Activated CD4-positive, alpha-beta memory T cell treated with anti-CD3 and anti-CD28 coated beads for 36 hours (primary cell): ENCODE results near the gene LRRC19. TPM values are rescaled to one million over a fixed set of nuclear protein-coding genes. Genes with fewer than 3 reads are reported as not detected.

Source experiments
- CTCF ChIA-PET: fragments of 350-600 bp; sonication (Branson Sonifier 250); formaldehyde crosslinking; loops from one replicate; lab custom pipeline; 2021; ENCODE audit warnings: antibody characterized with exemption, inconsistent platforms; lab: Charles Lee
- POLR2A ChIA-PET: fragments of 350-600 bp; sonication (Branson Sonifier 250); formaldehyde crosslinking; loops from one replicate; lab custom pipeline; 2021; ENCODE audit warnings: antibody characterized with exemption; lab: Charles Lee
- DNase-seq: peaks from one replicate; pipeline ENCODE4 v3.0.0-alpha.2; 2020
- H3K27ac Mint-ChIP-seq: one replicate; pipeline ENCODE4 v1.8.0; 2021; ENCODE audit warnings: mixed read lengths
- H3K27me3 Mint-ChIP-seq: one replicate; pipeline ENCODE4 v1.8.0; 2021; ENCODE audit warnings: mixed read lengths
- H3K36me3 Mint-ChIP-seq: one replicate; pipeline ENCODE4 v1.8.0; 2021; ENCODE audit warnings: mixed read lengths
- H3K4me1 Mint-ChIP-seq: one replicate; pipeline ENCODE4 v1.8.0; 2021; ENCODE audit warnings: low read depth, mixed read lengths
- H3K4me3 Mint-ChIP-seq: one replicate; pipeline ENCODE4 v1.8.0; 2021; ENCODE audit warnings: mild to moderate bottlenecking, mixed read lengths
- H3K9me3 Mint-ChIP-seq: one replicate; pipeline ENCODE4 v1.8.0; 2021; ENCODE audit warnings: mixed read lengths
- intact Hi-C: fragments of 100-400 bp; cut with micrococcal nuclease; formaldehyde crosslinking; loops from one replicate; pipeline ENCODE4 v1.15.1; 2023
- total RNA-seq, 2 experiments: library from RNA; stranded (reverse); gene quantifications; one replicate each; pipeline ENCODE4 v1.2.3, GENCODE V29; 2021

LRRC19 gene
- not detected for total RNA-seq

- intact Hi-C loops: no loop called here
- POLR2A ChIA-PET: no interaction called here
Observed at GRCh38 chr9:27005491-27005890, at the start of gene LRRC19. Gene LRRC19 (minus strand): TSS chr9:27005672. CDS start chr9:26999694, 5,978 bp downstream.

DNA sequence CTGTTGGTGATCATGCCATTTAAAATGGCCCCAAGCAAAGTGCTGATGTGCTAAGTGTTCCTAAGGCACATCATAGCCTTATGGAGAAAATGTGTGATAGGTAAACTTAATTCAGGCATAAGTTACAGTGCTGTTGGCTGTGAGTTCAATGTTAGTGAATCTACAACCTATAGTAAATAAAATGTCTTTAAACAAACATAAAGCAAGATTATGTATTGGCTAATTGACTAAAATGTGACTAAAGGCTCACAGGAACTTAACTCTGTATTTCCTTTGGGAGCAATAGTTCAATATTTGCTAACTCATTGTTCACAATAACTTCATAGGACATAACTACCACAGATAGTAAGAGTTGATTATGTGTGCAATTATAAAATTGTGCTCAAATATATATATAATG is 49.4 kb upstream of the LRRC19 start:
- Mint-ChIP-seq H3K4me1 (no peaks in the 10 kb centered on the region), H3K27me3 (no peaks in the 10 kb centered on the region), H3K9me3 (no peaks in the 10 kb centered on the region), H3K4me3 (no peak overlapping the region), H3K36me3 (peaks cover 5% of the 10 kb centered on the region), H3K27ac (no peak overlapping the region)
- intact Hi-C loops: no loop called here
- ChIA-PET POLR2A (no interaction called here), CTCF (no interaction called here)
- no peak for DNase-seq

More at GRCh38 chr9:27005491-27005890, at the start of gene LRRC19:
- DNase-seq: no peak
- H3K4me1 Mint-ChIP-seq: no peaks in the 10 kb centered on the region
- H3K27me3 Mint-ChIP-seq: no peaks in the 10 kb centered on the region
- H3K27ac Mint-ChIP-seq: no peak within 1 kb of the TSS
- no peaks in the 10 kb centered on the region for H3K36me3 Mint-ChIP-seq
- CTCF ChIA-PET: no interaction called here
- H3K9me3 Mint-ChIP-seq: no peaks in the 10 kb centered on the region
- H3K4me3 Mint-ChIP-seq: no peak within 1 kb of the TSS

DNA sequence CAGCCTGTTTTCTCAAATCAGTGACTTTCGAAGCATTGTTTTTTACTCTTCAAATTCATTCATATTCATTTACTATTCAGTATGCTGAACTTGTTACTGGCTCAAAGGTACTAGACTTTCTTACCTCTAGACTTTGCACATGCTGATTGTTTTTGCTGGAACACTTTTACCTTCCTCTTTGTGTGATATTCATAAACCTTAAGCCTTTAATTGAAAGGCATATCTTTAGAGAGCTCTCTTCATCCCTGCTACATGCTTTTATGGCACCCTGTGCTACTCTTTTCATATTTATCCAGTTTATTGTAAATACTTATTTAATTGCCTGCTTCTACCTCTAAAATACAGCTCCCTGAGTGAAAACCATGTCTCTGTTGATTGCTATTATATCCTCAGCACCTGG is 48.7 kb upstream of the LRRC19 start:
- H3K27me3 Mint-ChIP-seq: no peaks in the 10 kb centered on the region

GRCh38 chr9:27053369-27054022 is 48.0 kb upstream of the LRRC19 start:
- CTCF ChIA-PET: no interaction called here
- H3K9me3 Mint-ChIP-seq: no peaks in the 10 kb centered on the region
- DNase-seq: no peak
- intact Hi-C loops: no loop called here
- H3K4me1 Mint-ChIP-seq: no peaks in the 10 kb centered on the region
- no peak overlapping the region for H3K27ac Mint-ChIP-seq
- H3K36me3 Mint-ChIP-seq: peaks cover 4% of the 10 kb centered on the region
- POLR2A ChIA-PET: no interaction called here
- no peak overlapping the region for H3K4me3 Mint-ChIP-seq
- H3K27me3 Mint-ChIP-seq: no peaks in the 10 kb centered on the region

More for the DNA sequence above, 48.7 kb upstream of the LRRC19 start:
- H3K9me3 Mint-ChIP-seq: no peaks in the 10 kb centered on the region
- H3K4me1 Mint-ChIP-seq: no peaks in the 10 kb centered on the region
- CTCF ChIA-PET: no interaction called here
- POLR2A ChIA-PET: no interaction called here
- H3K4me3 Mint-ChIP-seq: no peak overlapping the region
- intact Hi-C loops: no loop called here
- no peak overlapping the region for H3K27ac Mint-ChIP-seq
- peaks cover 5% of the 10 kb centered on the region for H3K36me3 Mint-ChIP-seq
- DNase-seq: no peak

DNA sequence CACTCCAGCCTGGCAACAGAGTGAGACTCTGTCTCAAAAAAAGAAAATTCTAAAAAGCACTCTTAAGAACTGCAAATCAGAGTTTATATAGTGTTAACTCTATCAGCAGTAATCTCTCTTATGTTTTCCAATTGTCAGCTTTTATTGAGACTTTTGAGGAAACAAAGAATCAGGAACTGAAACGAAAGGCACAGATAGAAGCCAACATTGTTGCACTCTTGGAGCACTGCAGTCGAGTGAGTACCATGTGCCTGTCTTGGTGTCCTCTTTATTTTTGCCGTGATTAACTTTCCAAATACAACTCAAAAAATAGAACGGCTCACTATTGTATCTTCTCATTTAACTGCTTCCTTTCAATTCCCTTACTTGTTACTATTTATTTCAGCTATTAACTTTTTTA is 41.7 kb upstream of the LRRC19 start:
- Mint-ChIP-seq H3K27ac (no peak overlapping the region), H3K4me1 (no peaks in the 10 kb centered on the region), H3K36me3 (peaks cover 4% of the 10 kb centered on the region), H3K4me3 (no peak overlapping the region), H3K27me3 (no peaks in the 10 kb centered on the region), H3K9me3 (no peaks in the 10 kb centered on the region)
- DNase-seq: no peak
- CTCF ChIA-PET: no interaction called here
- POLR2A ChIA-PET: no interaction called here
- intact Hi-C loops: no loop called here

DNA sequence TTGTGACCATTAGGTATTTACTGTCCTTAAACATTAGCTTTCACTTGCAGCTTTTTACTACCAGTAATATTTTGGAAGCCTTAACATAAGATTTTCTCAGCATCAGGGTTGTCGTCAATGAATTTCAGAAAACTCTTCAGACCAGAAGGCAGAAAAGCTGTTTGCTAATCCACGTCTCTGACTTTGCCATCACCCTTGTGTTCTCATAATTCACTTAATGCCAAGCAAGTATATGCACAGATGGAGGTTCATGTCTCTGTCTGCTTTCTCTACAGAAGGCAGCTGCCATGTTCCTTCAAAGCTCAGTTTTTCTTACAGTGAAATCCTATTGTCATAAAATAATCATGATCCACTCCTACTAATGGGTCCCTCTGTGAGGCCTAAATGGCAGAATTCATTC is 37.7 kb upstream of the LRRC19 start:
- intact Hi-C loops: no loop called here
- no peak for DNase-seq
- no peaks in the 10 kb centered on the region for H3K4me1 Mint-ChIP-seq
- peaks cover 1% of the 10 kb centered on the region for H3K36me3 Mint-ChIP-seq
- no peak overlapping the region for H3K27ac Mint-ChIP-seq
- no peak overlapping the region for H3K4me3 Mint-ChIP-seq
- POLR2A ChIA-PET: no interaction called here
- CTCF ChIA-PET: interaction anchor here (0.8 to 0.9 kb wide), 2 partner anchors 10 to 30 kb away, joined by 3 read pairs; no protein-coding TSS in a partner anchor
- H3K27me3 Mint-ChIP-seq: no peaks in the 10 kb centered on the region
- no peaks in the 10 kb centered on the region for H3K9me3 Mint-ChIP-seq

DNA sequence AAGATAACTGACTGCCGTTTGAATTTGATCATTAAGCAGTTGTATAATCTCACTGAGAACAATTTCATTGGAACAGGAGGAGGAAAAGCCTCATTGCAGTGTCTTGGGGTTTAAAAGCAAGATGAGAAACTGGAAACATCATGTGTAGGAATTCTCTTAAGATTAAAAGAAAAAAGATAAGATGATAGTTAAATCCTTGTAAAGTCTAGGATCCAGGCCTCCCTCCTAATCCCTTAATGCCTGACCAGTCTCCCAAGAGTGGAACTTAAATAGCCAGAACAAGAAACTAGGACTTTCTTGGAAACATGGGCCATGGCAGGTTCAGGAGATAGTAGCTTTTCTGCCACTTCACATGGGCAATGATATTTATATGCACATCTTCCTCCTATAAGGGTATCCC is 37.0 kb upstream of the LRRC19 start:
- H3K4me1 Mint-ChIP-seq: no peaks in the 10 kb centered on the region
- peaks cover 1% of the 10 kb centered on the region for H3K36me3 Mint-ChIP-seq
- no peak overlapping the region for H3K4me3 Mint-ChIP-seq
- no peaks in the 10 kb centered on the region for H3K9me3 Mint-ChIP-seq
- H3K27me3 Mint-ChIP-seq: no peaks in the 10 kb centered on the region
- no peak for DNase-seq
- ChIA-PET CTCF (no interaction called here), POLR2A (no interaction called here)
- no peak overlapping the region for H3K27ac Mint-ChIP-seq
- intact Hi-C loops: no loop called here

- no peaks in the 10 kb centered on the region for H3K9me3 Mint-ChIP-seq
- H3K27me3 Mint-ChIP-seq: no peaks in the 10 kb centered on the region
- peaks cover 1% of the 10 kb centered on the region for H3K36me3 Mint-ChIP-seq
- DNase-seq: no peak
- intact Hi-C loops: no loop called here
- no peaks in the 10 kb centered on the region for H3K4me1 Mint-ChIP-seq
- POLR2A ChIA-PET: no interaction called here
- CTCF ChIA-PET: no interaction called here
- no peak overlapping the region for H3K27ac Mint-ChIP-seq
- H3K4me3 Mint-ChIP-seq: no peak overlapping the region
Observed at GRCh38 chr9:27041746-27042145, 36.3 kb upstream of the LRRC19 start.

DNA sequence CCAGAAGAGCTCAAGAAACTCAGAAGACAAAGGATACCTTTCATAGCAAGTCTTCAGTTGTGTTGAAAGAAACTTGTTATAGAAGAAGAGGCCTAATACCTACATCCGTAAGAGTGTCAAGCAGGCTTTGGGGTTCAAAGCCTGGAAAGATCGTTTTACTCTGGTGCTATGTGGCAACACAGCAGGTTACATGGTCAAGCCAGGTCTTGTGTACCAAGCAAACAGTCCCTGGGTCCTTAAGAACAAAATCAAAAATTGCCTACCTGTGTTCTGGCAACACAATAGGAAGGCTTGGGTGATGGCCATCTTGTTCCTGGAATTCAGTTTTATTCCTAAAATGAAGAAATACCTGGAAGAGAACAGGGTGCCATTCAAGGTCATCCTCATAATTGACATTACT is 32.0 kb upstream of the LRRC19 start:
- POLR2A ChIA-PET: no interaction called here
- H3K9me3 Mint-ChIP-seq: no peaks in the 10 kb centered on the region
- H3K4me3 Mint-ChIP-seq: no peak overlapping the region
- no peaks in the 10 kb centered on the region for H3K4me1 Mint-ChIP-seq
- intact Hi-C loops: no loop called here
- CTCF ChIA-PET: no interaction called here
- no peaks in the 10 kb centered on the region for H3K36me3 Mint-ChIP-seq
- no peaks in the 10 kb centered on the region for H3K27me3 Mint-ChIP-seq
- no peak overlapping the region for H3K27ac Mint-ChIP-seq
- no peak for DNase-seq

DNA sequence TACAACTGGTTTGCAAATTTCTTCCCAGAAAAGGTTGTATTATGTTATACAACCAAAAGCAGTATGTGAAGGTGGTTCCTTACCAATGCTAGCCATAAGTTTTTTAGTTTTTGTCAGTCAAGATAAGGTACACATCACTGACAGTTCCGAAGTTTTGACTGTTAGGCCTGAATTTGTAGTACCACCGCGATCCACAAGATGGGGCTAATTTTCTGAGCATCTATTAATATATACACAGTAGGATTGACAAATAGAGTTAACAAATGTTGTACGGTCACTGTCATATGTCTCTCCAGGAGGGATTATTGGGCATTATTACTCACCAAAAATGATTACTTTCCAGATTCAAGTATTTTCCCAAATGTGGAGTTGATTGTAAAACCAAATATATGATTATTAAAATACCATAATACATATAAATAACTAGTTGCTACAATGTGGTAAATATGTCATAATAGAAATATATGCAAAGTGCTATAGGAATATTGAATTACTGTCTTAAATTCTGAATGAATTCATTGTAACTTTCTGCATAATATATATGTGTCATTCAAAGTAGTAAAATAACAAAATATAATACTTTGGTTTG is 28.4 kb upstream of the LRRC19 start:
- H3K9me3 Mint-ChIP-seq: no peaks in the 10 kb centered on the region
- CTCF ChIA-PET: interaction anchor here (0.9 to 1.5 kb wide), 2 partner anchors 16 to 242 kb away, joined by 3 to 5 read pairs; no protein-coding TSS in a partner anchor
- H3K27me3 Mint-ChIP-seq: no peaks in the 10 kb centered on the region
- no peaks in the 10 kb centered on the region for H3K36me3 Mint-ChIP-seq
- no peak overlapping the region for H3K27ac Mint-ChIP-seq
- H3K4me1 Mint-ChIP-seq: no peaks in the 10 kb centered on the region
- POLR2A ChIA-PET: no interaction called here
- DNase-seq: peak; percentile 58
- intact Hi-C loops: loop anchor here (1.0 kb wide), 1 partner anchor 242 kb away; no protein-coding TSS in a partner anchor
- no peak overlapping the region for H3K4me3 Mint-ChIP-seq

DNA sequence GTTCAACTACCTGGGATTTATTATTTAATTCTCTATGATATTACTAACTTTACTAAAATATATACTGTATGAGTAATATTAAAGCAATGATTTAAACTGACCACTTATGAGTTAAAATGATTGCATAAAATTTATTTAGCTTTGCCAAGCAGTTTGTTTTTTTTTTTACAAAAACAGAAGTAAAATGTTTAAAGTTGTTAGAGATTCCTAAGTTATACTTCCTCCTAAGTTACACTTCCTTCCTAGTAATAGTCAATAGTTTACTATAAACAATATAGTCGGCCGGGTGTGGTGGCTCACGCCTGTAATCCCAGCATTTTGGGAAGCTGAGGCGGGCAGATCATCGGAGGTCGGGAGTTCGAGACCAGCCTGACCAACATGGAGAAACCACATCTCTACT is 23.7 kb upstream of the LRRC19 start:
- no peak for DNase-seq
- H3K27ac Mint-ChIP-seq: no peak overlapping the region
- H3K4me1 Mint-ChIP-seq: no peaks in the 10 kb centered on the region
- peaks cover 5% of the 10 kb centered on the region for H3K9me3 Mint-ChIP-seq
- intact Hi-C loops: no loop called here
- H3K36me3 Mint-ChIP-seq: peaks cover 10% of the 10 kb centered on the region
- no peak overlapping the region for H3K4me3 Mint-ChIP-seq
- POLR2A ChIA-PET: no interaction called here
- H3K27me3 Mint-ChIP-seq: no peaks in the 10 kb centered on the region
- CTCF ChIA-PET: no interaction called here

GRCh38 chr9:27022920-27023319 is 17.4 kb upstream of the LRRC19 start:
- Mint-ChIP-seq H3K4me1 (no peaks in the 10 kb centered on the region), H3K27me3 (no peaks in the 10 kb centered on the region), H3K4me3 (no peak overlapping the region), H3K9me3 (peaks cover 5% of the 10 kb centered on the region), H3K27ac (no peak overlapping the region), H3K36me3 (peaks cover 36% of the 10 kb centered on the region)
- ChIA-PET CTCF (no interaction called here), POLR2A (no interaction called here)
- no peak for DNase-seq
- intact Hi-C loops: no loop called here

- ChIA-PET CTCF (no interaction called here), POLR2A (no interaction called here)
- Mint-ChIP-seq H3K4me3 (no peak overlapping the region), H3K9me3 (no peaks in the 10 kb centered on the region), H3K27ac (no peak overlapping the region), H3K27me3 (no peaks in the 10 kb centered on the region), H3K36me3 (peaks cover 34% of the 10 kb centered on the region), H3K4me1 (no peaks in the 10 kb centered on the region)
- no peak for DNase-seq
- intact Hi-C loops: no loop called here
Observed at GRCh38 chr9:27019589-27019988, 14.1 kb upstream of the LRRC19 start.
